ENCODE results near the gene STX2.
"Not testable (repeated sequence)": the region's sequence is repeated elsewhere in the genome, so short reads cannot be mapped to it uniquely, and the experiment has no call there.

STX2 gene

DNA sequence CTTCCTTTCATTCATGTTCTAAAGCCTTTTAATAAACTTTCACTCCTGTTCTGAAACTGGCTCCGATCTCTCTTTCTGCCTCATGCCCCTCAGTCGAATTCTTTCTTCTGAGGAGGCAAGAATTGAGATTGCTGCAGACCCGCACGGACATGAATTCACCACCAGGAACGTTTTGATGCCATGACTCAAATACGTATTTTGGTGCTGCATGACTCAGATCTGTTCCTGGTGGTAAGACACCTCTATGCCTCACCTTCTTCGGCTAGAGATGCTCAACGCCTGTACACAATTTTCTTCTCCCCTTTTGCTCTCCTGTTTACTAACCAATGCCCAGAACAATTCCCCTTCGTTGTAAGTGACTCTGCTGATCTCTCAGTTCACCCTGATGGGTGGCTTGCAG lies 70.9 kb downstream of the STX2 start:
- no peak for DNase-seq (ENCODE audit: low read depth in 2 of 2, low spot score in 1 of 2)

- no peak for DNase-seq (ENCODE audit: low read depth in 2 of 2, low spot score in 1 of 2)
Measured at GRCh38 chr12:130766470-130766869, 72.6 kb downstream of the STX2 start.

- no peak for DNase-seq (ENCODE audit: low read depth in 2 of 2, low spot score in 1 of 2)
Measured at GRCh38 chr12:130765186-130765659, 73.8 kb downstream of the STX2 start.

- no peak for DNase-seq (ENCODE audit: low read depth in 2 of 2, low spot score in 1 of 2)
Measured at GRCh38 chr12:130764475-130765185, 74.4 kb downstream of the STX2 start.

DNA sequence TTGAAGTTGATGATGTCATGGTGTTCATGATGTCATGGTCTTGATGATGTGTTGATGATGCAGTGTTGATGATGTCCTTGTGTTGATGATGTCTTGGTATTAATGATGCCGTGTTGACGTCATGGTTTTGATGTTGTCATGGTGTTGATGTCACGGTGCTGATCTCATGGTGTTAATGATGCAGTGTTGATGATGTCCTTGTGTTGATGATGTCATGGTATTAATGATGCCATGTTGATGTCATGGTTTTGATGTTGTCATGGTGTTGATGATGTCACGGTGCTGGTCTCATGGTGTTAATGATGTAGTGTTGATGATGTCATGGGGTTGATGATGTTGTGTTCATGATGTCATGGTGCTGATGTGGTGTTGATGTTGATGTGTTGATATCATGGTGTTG lies 75.0 kb downstream of the STX2 start:
- DNase-seq (ENCODE audit: low read depth in 2 of 2, low spot score in 1 of 2), result no peak

GRCh38 chr12:130762319-130762675 lies 76.8 kb downstream of the STX2 start:
- no peak for DNase-seq (ENCODE audit: low read depth in 2 of 2, low spot score in 1 of 2)

- peak; percentile 20 to 23 for DNase-seq (ENCODE audit: low read depth in 2 of 2, low spot score in 1 of 2)
Measured at GRCh38 chr12:130761537-130762318, 77.3 kb downstream of the STX2 start.

- DNase-seq (ENCODE audit: low read depth in 2 of 2, low spot score in 1 of 2), result no peak
Measured at GRCh38 chr12:130754234-130754901, 84.7 kb downstream of the STX2 start.

- DNase-seq (ENCODE audit: low read depth in 2 of 2, low spot score in 1 of 2), result no peak
Measured at GRCh38 chr12:130752692-130753230, 86.3 kb downstream of the STX2 start.

DNA sequence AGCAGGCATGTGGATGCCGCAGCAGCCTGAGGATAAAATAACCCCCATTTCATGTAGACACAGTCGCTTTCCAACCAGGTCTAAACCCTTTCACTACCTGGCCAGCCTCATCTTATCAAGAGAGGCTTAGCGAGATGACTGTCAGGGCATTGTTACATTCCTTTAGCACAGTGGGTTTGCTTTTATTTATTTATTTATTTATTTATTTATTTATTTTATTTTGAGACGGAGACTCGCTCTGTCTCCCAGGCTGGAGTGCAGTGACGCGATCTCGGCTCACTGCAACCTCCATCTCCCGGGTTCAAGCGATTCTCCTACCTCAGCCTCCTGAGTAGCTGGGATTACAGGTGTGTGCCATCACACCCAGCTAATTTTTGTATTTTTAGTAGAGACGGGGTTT lies 87.0 kb downstream of the STX2 start:
- not testable (repeated sequence) for DNase-seq (ENCODE audit: low read depth in 2 of 2, low spot score in 1 of 2)

GRCh38 chr12:130748786-130749185 lies 90.3 kb downstream of the STX2 start:
- DNase-seq (ENCODE audit: low read depth in 2 of 2, low spot score in 1 of 2), result no peak

DNA sequence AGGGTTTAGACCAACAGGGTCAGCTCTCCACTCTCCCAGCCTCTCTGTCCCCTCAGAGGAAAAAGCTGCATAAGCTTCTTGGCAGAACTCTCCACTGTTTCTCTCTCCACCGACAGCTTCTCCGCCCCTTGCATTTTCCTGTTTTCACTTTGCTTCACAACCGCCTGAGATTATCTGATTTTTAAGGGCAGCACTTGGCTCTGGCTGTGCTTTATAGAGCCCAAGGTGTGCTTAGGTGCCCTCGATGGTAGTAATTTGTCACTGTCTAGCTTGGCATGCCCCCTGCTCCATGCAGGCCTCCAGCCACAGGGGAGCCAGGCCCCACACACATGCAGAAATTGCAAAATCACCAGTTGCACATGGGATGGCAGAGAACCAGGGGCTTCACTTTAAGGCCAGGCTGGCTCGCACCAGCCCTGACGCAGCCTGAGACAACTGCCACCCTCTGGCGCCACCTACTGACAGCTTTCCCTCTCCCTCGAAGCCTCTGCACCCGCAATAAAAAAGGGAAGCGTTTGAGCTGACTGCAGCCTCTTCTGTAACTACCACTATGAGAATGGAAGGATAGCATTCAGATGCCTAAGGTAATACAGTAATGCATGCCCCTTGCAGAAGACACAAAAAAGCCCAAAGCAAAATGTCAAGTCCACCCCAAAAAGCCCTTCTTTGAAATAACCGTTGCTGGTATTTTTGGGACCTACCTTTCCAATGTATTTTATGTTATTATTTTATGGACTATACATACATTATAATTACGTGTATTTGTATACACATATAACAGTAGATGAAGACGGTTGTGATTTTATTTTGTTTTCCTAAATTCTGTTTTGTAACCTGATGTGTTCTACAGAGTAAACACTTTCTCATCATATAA lies 90.9 kb downstream of the STX2 start:
- peak; percentile 16 to 48 for DNase-seq (ENCODE audit: low read depth in 2 of 2, low spot score in 1 of 2)

DNA sequence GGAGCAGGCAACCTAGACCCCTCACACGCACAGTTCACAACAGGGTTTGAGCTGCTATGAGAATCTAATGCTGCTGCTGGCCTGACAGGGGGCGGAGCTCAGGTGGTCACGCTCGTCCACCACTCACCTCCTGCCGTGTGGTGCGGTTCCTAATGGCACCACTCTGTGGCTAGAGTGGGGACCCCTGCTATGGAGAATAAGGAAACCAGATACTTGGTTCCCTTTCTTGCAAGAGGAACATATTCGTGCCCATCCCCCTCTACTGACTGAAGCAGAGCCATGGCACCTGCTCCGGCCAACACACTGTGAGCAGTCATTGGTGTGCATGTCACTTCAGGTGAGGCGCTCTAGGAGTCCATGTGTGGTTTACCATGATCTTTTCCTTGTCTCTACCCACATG lies 92.5 kb downstream of the STX2 start:
- no peak for DNase-seq (ENCODE audit: low read depth in 2 of 2, low spot score in 1 of 2)

- no peak for DNase-seq (ENCODE audit: low read depth in 2 of 2, low spot score in 1 of 2)
Measured at GRCh38 chr12:130745921-130746320, 93.1 kb downstream of the STX2 start.

DNA sequence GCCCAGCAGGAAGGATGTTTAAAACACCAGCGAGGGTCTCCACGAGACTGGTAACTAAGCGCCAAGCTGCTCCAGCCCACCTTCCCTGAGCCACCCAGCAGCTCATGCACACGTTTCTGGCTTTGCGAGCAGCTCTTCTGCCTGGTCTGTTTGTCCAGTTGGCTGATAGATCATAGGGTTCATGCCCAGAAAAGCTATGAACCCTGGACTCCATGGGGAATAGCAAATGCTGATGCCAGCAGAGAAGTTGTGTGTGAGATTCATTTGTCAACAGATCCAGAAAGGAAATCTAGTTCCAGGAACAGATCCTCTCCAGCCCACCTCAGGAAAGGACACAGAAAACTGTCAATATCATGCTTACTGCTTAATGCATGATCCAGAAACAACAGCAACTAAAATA lies 94.8 kb downstream of the STX2 start:
- no peak for DNase-seq (ENCODE audit: low read depth in 2 of 2, low spot score in 1 of 2)

DNA sequence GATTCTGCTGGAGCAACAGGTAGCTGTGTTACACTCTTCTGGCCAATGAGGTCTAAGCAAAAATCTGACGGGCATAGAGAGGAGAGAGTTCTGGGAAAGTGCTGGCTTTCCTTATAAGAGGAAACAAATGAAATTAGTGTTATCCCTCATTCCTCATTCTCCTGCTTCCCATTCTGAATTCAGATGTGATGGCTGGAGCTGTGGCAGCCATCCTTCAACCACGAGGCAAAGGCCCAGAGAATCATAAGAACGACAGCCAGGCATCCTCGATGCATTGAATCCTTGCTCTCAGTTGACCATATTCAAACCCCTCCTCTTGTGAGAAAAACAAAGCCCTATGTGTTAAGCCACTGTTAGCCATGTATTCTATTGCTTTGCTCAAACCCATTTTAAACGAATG lies 95.4 kb downstream of the STX2 start:
- DNase-seq (ENCODE audit: low read depth in 2 of 2, low spot score in 1 of 2), result no peak

- no peak for DNase-seq (ENCODE audit: low read depth in 2 of 2, low spot score in 1 of 2)
Measured at GRCh38 chr12:130743176-130743575, 95.9 kb downstream of the STX2 start.

DNA sequence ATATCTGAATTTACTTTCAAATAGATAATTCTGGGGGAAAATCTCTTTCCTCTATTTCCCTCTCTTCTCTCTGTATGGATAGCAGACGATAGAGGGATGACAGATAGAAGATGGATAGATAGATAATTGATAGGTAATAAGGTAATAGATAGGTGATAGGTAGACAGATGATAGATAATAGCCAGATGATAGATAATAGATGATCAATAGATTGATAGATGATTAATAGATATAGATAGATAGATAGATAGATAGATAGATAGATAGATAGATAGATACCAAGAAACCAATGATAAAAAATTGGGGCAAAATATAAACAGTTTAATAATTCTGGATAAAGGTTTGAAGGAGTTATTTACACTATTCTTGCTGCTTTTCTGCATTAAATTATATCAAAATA lies 96.3 kb downstream of the STX2 start:
- no peak for DNase-seq (ENCODE audit: low read depth in 2 of 2, low spot score in 1 of 2)

GRCh38 chr12:130742112-130742511 lies 96.9 kb downstream of the STX2 start:
- DNase-seq (ENCODE audit: low read depth in 2 of 2, low spot score in 1 of 2), result no peak
